Bronchial epithelial cell (primary cell): Measurements from ENCODE around the gene TRIM39. TPM values are rescaled to one million over a fixed set of nuclear protein-coding genes. Genes with fewer than 3 reads are reported as not detected.

Experiments
- DNase-seq: peaks from one replicate; pipeline ENCODE4 v3.0.0-alpha.2; 2010; ENCODE audit warnings: low read depth
- FAIRE-seq: peaks from 2 replicates; lab custom pipeline; 2011; peaks lifted over from hg19 to GRCh38; lab: Jason Lieb, UNC
- H3K27me3 ChIP-seq: 2 replicates; pipeline ENCODE4 v1.5.1; 2011; ENCODE audit warnings: low read length; ENCODE audit not compliant: control insufficient read depth, insufficient read depth
- H3K36me3 ChIP-seq: 2 replicates; pipeline ENCODE4 v1.5.1; 2011; ENCODE audit warnings: low read length; ENCODE audit not compliant: control insufficient read depth, insufficient read depth
- H3K4me3 ChIP-seq: 2 replicates; pipeline ENCODE4 v1.5.1; 2011; ENCODE audit warnings: mild to moderate bottlenecking, low read depth, low read length, control low read depth
- CTCF ChIP-seq: IDR thresholded peaks from 2 replicates; pipeline ENCODE4 v1.5.1; 2011; ENCODE audit warnings: mild to moderate bottlenecking, moderate library complexity, low read length, control low read depth, inconsistent platforms; ENCODE audit not compliant: insufficient read depth, severe bottlenecking
- total RNA-seq: library from RNA; depleted of rRNA; stranded (reverse); fragments of >200 nt; gene quantifications from 2 replicates; pipeline ENCODE4 v1.2.1, GENCODE V29; 2014

Gene TRIM39
- total RNA-seq, 1 donor from 2014 or later: 8.4 TPM

- no peak for FAIRE-seq
- H3K4me3 ChIP-seq: peak overlapping the region; percentile 86
- H3K27me3 ChIP-seq: no peaks in the 10 kb centered on the region
- TF ChIP-seq CTCF: no peak
- H3K36me3 ChIP-seq: peaks cover 6% of the 10 kb centered on the region
- peak; percentile 68 for DNase-seq
These were observed 1.4 kb upstream of the TRIM39 start for GRCh38 chr6:30325150-30325872.

GRCh38 chr6:30325873-30326525 is 728 bp upstream of the TRIM39 start:
- Histone ChIP-seq H3K36me3 (peaks cover 10% of the 10 kb centered on the region), H3K4me3 (peak overlapping the region; percentile 86), H3K27me3 (no peaks in the 10 kb centered on the region)
- FAIRE-seq: no peak
- DNase-seq: peak; percentile 68
- TF ChIP-seq CTCF: no peak

- TF ChIP-seq CTCF: no peak
- H3K36me3 ChIP-seq: peaks cover 10% of the 10 kb centered on the region
- DNase-seq: peak; percentile 81
- no peak for FAIRE-seq
- H3K4me3 ChIP-seq: peak overlapping the region; percentile 86
- no peaks in the 10 kb centered on the region for H3K27me3 ChIP-seq
These were observed 562 bp downstream of the TRIM39 start for GRCh38 chr6:30327232-30327746.

- FAIRE-seq (no peak), DNase-seq (no peak)
- Histone ChIP-seq H3K4me3 (no peak overlapping the region), H3K36me3 (peaks cover 10% of the 10 kb centered on the region), H3K27me3 (no peaks in the 10 kb centered on the region)
- no peak for TF ChIP-seq CTCF
These were observed 1.7 kb downstream of the TRIM39 start for GRCh38 chr6:30328397-30328796.

- Histone ChIP-seq H3K36me3 (peaks cover 12% of the 10 kb centered on the region), H3K4me3 (no peak overlapping the region), H3K27me3 (no peaks in the 10 kb centered on the region)
- no peak for FAIRE-seq
- DNase-seq: no peak
- TF ChIP-seq CTCF: no peak
These were observed 2.6 kb downstream of the TRIM39 start for GRCh38 chr6:30329331-30329730.
